GM12872 (cell line): ENCODE measurements around the gene NCAN.

Experiments used
- CTCF ChIP-seq: IDR thresholded peaks from 3 replicates; pipeline ENCODE4 v1.5.1; 2011; ENCODE audit warnings: low read depth, mild to moderate bottlenecking, low read length, moderate library complexity; ENCODE audit not compliant: insufficient read depth

NCAN gene

GRCh38 chr19:19211499-19212420 lies at the start of gene NCAN:
NCAN (plus strand) TSS chr19:19211958; CDS start chr19:19216954, 4,996 bp downstream.
- no peak for TF ChIP-seq CTCF

GRCh38 chr19:19162495-19162894 lies 49.3 kb upstream of the NCAN start:
- no peak for TF ChIP-seq CTCF

GRCh38 chr19:19165396-19165795 lies 46.4 kb upstream of the NCAN start:
- TF ChIP-seq CTCF: no peak

GRCh38 chr19:19167612-19168011 lies 44.1 kb upstream of the NCAN start:
- no peak for TF ChIP-seq CTCF

GRCh38 chr19:19169236-19170052 lies 42.3 kb upstream of the NCAN start:
- no peak for TF ChIP-seq CTCF

GRCh38 chr19:19170053-19170872 lies 41.5 kb upstream of the NCAN start, which contains the start of gene MEF2B:
MEF2B (minus strand) TSS chr19:19170263; CDS start chr19:19150735, 19,528 bp downstream.
- no peak for TF ChIP-seq CTCF
